GM23338 (cell line): Measurements from ENCODE around the gene UNC5B. TPM values are rescaled to one million over a fixed set of nuclear protein-coding genes. Genes with fewer than 3 reads are reported as not detected.

Experiments used
- ATAC-seq: fragments of 200-7000 bp; cut with Tn5 transposase; 3 replicates; pipeline ENCODE4 v1.9.1; 2020
- DNase-seq: peaks from one replicate; pipeline ENCODE4 v3.0.0-alpha.2; 2015; ENCODE audit warnings: low spot score
- H2AFZ ChIP-seq: fragments of 200-600 bp; sonication (generic); 2 replicates; pipeline ENCODE4 v1.8.0; 2016; ENCODE audit warnings: antibody characterized with exemption, mild to moderate bottlenecking, moderate library complexity
- H3F3A ChIP-seq: fragments of 200-600 bp; sonication (generic); replicated peaks from 2 replicates; pipeline ENCODE4 v1.8.0; 2017; ENCODE audit warnings: antibody characterized with exemption, mixed run types, low read depth
- H3K27ac ChIP-seq: fragments of 200-600 bp; sonication (generic); 2 replicates; pipeline ENCODE4 v1.6.1; 2016; ENCODE audit warnings: low read depth
- H3K27me3 ChIP-seq: fragments of 200-600 bp; sonication (generic); 2 replicates; pipeline ENCODE4 v1.8.0; 2016; ENCODE audit warnings: mild to moderate bottlenecking, mixed run types, moderate library complexity; ENCODE audit not compliant: insufficient read depth
- H3K36me3 ChIP-seq: fragments of 200-600 bp; sonication (generic); 2 replicates; pipeline ENCODE4 v1.8.0; 2016; ENCODE audit warnings: mild to moderate bottlenecking; ENCODE audit not compliant: insufficient read depth
- H3K4me1 ChIP-seq: fragments of 200-600 bp; sonication (generic); 2 replicates; pipeline ENCODE4 v1.8.0; 2016; ENCODE audit warnings: mild to moderate bottlenecking, moderate library complexity; ENCODE audit not compliant: insufficient read depth
- H3K4me2 ChIP-seq: fragments of 200-600 bp; sonication (generic); 2 replicates; pipeline ENCODE4 v1.7.1; 2017; ENCODE audit warnings: mixed run types
- H3K4me3 ChIP-seq: fragments of 200-600 bp; sonication (generic); 2 replicates; pipeline ENCODE4 v1.6.1; 2016; ENCODE audit warnings: mixed run types
- H3K79me2 ChIP-seq: fragments of 200-600 bp; sonication (generic); replicated peaks from 2 replicates; pipeline ENCODE4 v1.8.0; 2017; ENCODE audit warnings: mild to moderate bottlenecking; ENCODE audit not compliant: insufficient read depth
- H3K9me2 ChIP-seq: fragments of 200-600 bp; sonication (generic); 2 replicates; pipeline ENCODE4 v1.8.0; 2017; ENCODE audit not compliant: insufficient read depth
- H4K20me1 ChIP-seq: fragments of 200-600 bp; sonication (generic); replicated peaks from 2 replicates; pipeline ENCODE4 v1.8.0; 2017; ENCODE audit warnings: mild to moderate bottlenecking; ENCODE audit not compliant: insufficient read depth
- H3K27ac Mint-ChIP-seq: 2 replicates; pipeline ENCODE4 v1.8.0; 2020; ENCODE audit warnings: inconsistent platforms, mild to moderate bottlenecking, moderate library complexity, mixed read lengths
- H3K27me3 Mint-ChIP-seq: 3 replicates; pipeline ENCODE4 v1.8.0; 2022; ENCODE audit warnings: low read depth, mild to moderate bottlenecking, moderate library complexity, mixed read lengths, inconsistent platforms; ENCODE audit not compliant: insufficient read depth, poor library complexity
- H3K36me3 Mint-ChIP-seq: 3 replicates; pipeline ENCODE4 v1.8.0; 2021; ENCODE audit warnings: low read depth, mild to moderate bottlenecking, inconsistent platforms, moderate library complexity, mixed read lengths
- H3K4me1 Mint-ChIP-seq: 3 replicates; pipeline ENCODE4 v1.8.0; 2020; ENCODE audit warnings: mild to moderate bottlenecking, inconsistent platforms, mixed read lengths
- H3K4me3 Mint-ChIP-seq: 3 replicates; pipeline ENCODE4 v1.8.0; 2021; ENCODE audit warnings: moderate library complexity, mild to moderate bottlenecking, inconsistent platforms, mixed read lengths
- H3K9me3 Mint-ChIP-seq: 3 replicates; pipeline ENCODE4 v1.8.0; 2020; ENCODE audit warnings: moderate library complexity, mild to moderate bottlenecking, inconsistent platforms, mixed read lengths
- EZH2 ChIP-seq: fragments of 200-600 bp; sonication (generic); IDR thresholded peaks from one replicate; pipeline ENCODE4 v1.8.0; 2017; ENCODE audit warnings: antibody characterized with exemption, mild to moderate bottlenecking, low read depth; ENCODE audit not compliant: unreplicated experiment
- EZH2phosphoT487 ChIP-seq: fragments of 200-600 bp; sonication (generic); IDR thresholded peaks from one replicate; pipeline ENCODE4 v1.8.1; 2018; ENCODE audit warnings: antibody characterized with exemption; ENCODE audit not compliant: unreplicated experiment
- NANOG ChIP-seq: IDR thresholded peaks from 2 replicates; pipeline ENCODE4 v1.6.1; 2016; ENCODE audit warnings: antibody characterized with exemption, borderline replicate concordance
- POLR2AphosphoS5 ChIP-seq: IDR thresholded peaks from 2 replicates; pipeline ENCODE4 v1.6.1; 2016; ENCODE audit warnings: antibody characterized with exemption, low read depth
- ZNF114 ChIP-seq: fragments of 250-450 bp; sonication (Bioruptor Pico); IDR thresholded peaks from 2 replicates; pipeline ENCODE4 v1.5.0; 2020; ENCODE audit warnings: mild to moderate bottlenecking, moderate library complexity
- polyA plus RNA-seq: library from polyadenylated mRNA; unstranded; fragments of >200 nt; fragmentation: Nextera tagmentation; extraction: Ambion mirVana; gene quantifications from 2 replicates; pipeline ENCODE4 v1.2.1, GENCODE V29; 2016
- total RNA-seq: library from RNA; depleted of rRNA; stranded (reverse); fragments of >200 nt; shearing (Covaris generic); gene quantifications from 2 replicates; pipeline ENCODE4 v1.2.3, GENCODE V29; 2014
- TF ChIP-seq, protein P1 (sequence below): fragments of 250-450 bp; sonication (Bioruptor Pico); IDR thresholded peaks from 2 replicates; pipeline ENCODE4 v1.5.0; 2020; ENCODE audit warnings: mild to moderate bottlenecking, moderate library complexity
- TF ChIP-seq, protein P2 (sequence below): IDR thresholded peaks from 2 replicates; pipeline ENCODE4 v1.6.1; 2016; ENCODE audit warnings: antibody characterized with exemption
- TF ChIP-seq, protein P3 (sequence below), 2 experiments: fragments of 200-600 bp in 1 of 2; sonication (generic) in 1 of 2; conservative IDR thresholded peaks; 2 replicates each; pipeline versions ENCODE4 v1.5.1 to v1.6.1; 2016 to 2017; ENCODE audit warnings: antibody characterized with exemption in 2 of 2, low read depth in 2 of 2, mild to moderate bottlenecking in 2 of 2, moderate library complexity in 1 of 2

UNC5B gene
- total and polyA plus RNA-seq, 2 experiments from 2014 or later, result 8.0 to 31.2 TPM

- TF ChIP-seq, protein P1, sequence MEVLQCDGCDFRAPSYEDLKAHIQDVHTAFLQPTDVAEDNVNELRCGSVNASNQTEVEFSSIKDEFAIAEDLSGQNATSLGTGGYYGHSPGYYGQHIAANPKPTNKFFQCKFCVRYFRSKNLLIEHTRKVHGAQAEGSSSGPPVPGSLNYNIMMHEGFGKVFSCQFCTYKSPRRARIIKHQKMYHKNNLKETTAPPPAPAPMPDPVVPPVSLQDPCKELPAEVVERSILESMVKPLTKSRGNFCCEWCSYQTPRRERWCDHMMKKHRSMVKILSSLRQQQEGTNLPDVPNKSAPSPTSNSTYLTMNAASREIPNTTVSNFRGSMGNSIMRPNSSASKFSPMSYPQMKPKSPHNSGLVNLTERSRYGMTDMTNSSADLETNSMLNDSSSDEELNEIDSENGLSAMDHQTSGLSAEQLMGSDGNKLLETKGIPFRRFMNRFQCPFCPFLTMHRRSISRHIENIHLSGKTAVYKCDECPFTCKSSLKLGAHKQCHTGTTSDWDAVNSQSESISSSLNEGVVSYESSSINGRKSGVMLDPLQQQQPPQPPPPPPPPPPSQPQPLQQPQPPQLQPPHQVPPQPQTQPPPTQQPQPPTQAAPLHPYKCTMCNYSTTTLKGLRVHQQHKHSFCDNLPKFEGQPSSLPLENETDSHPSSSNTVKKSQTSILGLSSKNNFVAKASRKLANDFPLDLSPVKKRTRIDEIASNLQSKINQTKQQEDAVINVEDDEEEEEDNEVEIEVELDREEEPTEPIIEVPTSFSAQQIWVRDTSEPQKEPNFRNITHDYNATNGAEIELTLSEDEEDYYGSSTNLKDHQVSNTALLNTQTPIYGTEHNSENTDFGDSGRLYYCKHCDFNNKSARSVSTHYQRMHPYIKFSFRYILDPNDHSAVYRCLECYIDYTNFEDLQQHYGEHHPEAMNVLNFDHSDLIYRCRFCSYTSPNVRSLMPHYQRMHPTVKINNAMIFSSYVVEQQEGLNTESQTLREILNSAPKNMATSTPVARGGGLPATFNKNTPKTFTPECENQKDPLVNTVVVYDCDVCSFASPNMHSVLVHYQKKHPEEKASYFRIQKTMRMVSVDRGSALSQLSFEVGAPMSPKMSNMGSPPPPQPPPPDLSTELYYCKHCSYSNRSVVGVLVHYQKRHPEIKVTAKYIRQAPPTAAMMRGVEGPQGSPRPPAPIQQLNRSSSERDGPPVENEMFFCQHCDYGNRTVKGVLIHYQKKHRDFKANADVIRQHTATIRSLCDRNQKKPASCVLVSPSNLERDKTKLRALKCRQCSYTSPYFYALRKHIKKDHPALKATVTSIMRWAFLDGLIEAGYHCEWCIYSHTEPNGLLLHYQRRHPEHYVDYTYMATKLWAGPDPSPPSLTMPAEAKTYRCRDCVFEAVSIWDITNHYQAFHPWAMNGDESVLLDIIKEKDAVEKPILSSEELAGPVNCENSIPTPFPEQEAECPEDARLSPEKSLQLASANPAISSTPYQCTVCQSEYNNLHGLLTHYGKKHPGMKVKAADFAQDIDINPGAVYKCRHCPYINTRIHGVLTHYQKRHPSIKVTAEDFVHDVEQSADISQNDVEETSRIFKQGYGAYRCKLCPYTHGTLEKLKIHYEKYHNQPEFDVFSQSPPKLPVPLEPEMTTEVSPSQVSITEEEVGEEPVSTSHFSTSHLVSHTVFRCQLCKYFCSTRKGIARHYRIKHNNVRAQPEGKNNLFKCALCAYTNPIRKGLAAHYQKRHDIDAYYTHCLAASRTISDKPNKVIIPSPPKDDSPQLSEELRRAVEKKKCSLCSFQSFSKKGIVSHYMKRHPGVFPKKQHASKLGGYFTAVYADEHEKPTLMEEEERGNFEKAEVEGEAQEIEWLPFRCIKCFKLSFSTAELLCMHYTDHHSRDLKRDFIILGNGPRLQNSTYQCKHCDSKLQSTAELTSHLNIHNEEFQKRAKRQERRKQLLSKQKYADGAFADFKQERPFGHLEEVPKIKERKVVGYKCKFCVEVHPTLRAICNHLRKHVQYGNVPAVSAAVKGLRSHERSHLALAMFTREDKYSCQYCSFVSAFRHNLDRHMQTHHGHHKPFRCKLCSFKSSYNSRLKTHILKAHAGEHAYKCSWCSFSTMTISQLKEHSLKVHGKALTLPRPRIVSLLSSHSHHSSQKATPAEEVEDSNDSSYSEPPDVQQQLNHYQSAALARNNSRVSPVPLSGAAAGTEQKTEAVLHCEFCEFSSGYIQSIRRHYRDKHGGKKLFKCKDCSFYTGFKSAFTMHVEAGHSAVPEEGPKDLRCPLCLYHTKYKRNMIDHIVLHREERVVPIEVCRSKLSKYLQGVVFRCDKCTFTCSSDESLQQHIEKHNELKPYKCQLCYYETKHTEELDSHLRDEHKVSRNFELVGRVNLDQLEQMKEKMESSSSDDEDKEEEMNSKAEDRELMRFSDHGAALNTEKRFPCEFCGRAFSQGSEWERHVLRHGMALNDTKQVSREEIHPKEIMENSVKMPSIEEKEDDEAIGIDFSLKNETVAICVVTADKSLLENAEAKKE (CRISPR knock-in tag), result no peak
- TF ChIP-seq EZH2phosphoT487 (no peak), EZH2 (no peak), NANOG (no peak), POLR2AphosphoS5 (no peak), ZNF114 (CRISPR knock-in tag) (no peak)
- TF ChIP-seq, protein P2, sequence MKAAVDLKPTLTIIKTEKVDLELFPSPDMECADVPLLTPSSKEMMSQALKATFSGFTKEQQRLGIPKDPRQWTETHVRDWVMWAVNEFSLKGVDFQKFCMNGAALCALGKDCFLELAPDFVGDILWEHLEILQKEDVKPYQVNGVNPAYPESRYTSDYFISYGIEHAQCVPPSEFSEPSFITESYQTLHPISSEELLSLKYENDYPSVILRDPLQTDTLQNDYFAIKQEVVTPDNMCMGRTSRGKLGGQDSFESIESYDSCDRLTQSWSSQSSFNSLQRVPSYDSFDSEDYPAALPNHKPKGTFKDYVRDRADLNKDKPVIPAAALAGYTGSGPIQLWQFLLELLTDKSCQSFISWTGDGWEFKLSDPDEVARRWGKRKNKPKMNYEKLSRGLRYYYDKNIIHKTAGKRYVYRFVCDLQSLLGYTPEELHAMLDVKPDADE, result no peak
Observed at GRCh38 chr10:71304914-71305313, 92.5 kb downstream of the UNC5B start (continued).

DNA sequence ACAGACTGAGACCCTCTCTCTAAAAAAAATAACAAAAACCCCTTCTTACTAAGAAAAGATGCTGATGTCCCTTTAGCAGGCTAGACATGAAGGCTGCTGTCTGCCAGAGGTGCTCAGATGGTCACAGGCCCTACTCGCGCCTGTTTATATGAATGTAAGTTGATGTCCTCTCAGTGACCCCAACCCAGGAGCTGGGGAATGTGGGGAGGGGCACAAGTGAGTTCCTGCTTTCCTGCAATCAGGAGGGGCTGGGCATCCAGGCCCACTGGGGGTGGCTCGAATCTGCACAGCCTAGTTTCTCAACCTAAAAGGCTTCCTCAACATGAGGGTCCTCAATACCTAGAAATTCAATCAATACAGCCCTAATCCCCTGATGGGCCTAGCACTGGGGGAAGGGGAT lies 94.6 kb downstream of the UNC5B start:
- no peak overlapping the region for H3K27ac ChIP-seq
- H3K9me3 Mint-ChIP-seq, result no peaks in the 10 kb centered on the region
- no peak overlapping the region for H3K4me2 ChIP-seq
- DNase-seq, result no peak
- no peak overlapping the region for H3K4me3 ChIP-seq
- H3K9me2 ChIP-seq, result no peaks in the 10 kb centered on the region
- no peaks in the 10 kb centered on the region for H3K79me2 ChIP-seq
- H3K4me1 Mint-ChIP-seq, result peaks cover 7% of the 10 kb centered on the region; the same call in 2 of the 3 replicates
- H3F3A ChIP-seq, result no peaks in the 10 kb centered on the region
- no peaks in the 10 kb centered on the region for H3K36me3 Mint-ChIP-seq
- ATAC-seq, result no peak
- H3K4me1 ChIP-seq, result no peaks in the 10 kb centered on the region
- no peaks in the 10 kb centered on the region for H3K27me3 ChIP-seq
- no peaks in the 10 kb centered on the region; the same call in 1 of the 2 replicates for H4K20me1 ChIP-seq
- no peak overlapping the region for H3K4me3 Mint-ChIP-seq
- H3K27me3 Mint-ChIP-seq, result peaks cover 9% of the 10 kb centered on the region
- no peaks in the 10 kb centered on the region for H3K36me3 ChIP-seq
- H3K27ac Mint-ChIP-seq, result no peak overlapping the region
- no peak overlapping the region for H2AFZ ChIP-seq
- no peak for TF ChIP-seq ZNF114 (CRISPR knock-in tag)
- TF ChIP-seq, protein P3, sequence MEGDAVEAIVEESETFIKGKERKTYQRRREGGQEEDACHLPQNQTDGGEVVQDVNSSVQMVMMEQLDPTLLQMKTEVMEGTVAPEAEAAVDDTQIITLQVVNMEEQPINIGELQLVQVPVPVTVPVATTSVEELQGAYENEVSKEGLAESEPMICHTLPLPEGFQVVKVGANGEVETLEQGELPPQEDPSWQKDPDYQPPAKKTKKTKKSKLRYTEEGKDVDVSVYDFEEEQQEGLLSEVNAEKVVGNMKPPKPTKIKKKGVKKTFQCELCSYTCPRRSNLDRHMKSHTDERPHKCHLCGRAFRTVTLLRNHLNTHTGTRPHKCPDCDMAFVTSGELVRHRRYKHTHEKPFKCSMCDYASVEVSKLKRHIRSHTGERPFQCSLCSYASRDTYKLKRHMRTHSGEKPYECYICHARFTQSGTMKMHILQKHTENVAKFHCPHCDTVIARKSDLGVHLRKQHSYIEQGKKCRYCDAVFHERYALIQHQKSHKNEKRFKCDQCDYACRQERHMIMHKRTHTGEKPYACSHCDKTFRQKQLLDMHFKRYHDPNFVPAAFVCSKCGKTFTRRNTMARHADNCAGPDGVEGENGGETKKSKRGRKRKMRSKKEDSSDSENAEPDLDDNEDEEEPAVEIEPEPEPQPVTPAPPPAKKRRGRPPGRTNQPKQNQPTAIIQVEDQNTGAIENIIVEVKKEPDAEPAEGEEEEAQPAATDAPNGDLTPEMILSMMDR (conservative IDR thresholded peaks at IDR 0.05; ENCODE audit: low read depth in 2 of 2), result no peak
- no peak for TF ChIP-seq EZH2phosphoT487
- TF ChIP-seq NANOG, result no peak
- TF ChIP-seq EZH2, result no peak
- no peak for TF ChIP-seq POLR2AphosphoS5
